HL-60 (cell line): ENCODE results near the gene FBXO47.

Experiments used
- GABPA ChIP-seq: IDR thresholded peaks from 2 replicates; pipeline ENCODE4 v1.6.1; 2012; ENCODE audit warnings: low read depth
- POLR2AphosphoS5 ChIP-seq: IDR thresholded peaks from 2 replicates; pipeline ENCODE4 v1.6.1; 2012; ENCODE audit warnings: low read depth
- TF ChIP-seq, protein P1 (sequence below): IDR thresholded peaks from one replicate; pipeline ENCODE4 v1.5.1; 2011; ENCODE audit warnings: low read length, control low read depth, inconsistent platforms; ENCODE audit not compliant: insufficient read depth

DNA sequence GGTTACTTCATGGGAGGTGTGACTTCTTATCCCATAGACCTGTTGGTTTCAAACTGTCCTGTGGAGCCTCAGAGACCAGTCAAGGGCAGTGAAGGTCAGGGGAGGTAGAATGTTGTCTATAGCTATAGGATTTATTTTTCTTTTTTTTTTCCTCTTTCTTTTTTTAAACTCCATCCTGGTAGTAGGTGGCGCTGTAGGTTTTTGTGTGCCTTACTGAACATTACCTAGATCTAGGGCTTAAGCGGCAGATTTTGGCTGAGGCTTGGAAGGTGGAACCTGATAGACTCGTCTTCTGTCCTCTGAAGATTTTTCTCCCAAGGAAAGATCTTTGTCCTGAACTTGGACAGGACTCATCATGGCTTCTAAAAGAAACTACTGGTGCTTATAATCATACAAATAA lies 49.9 kb downstream of the FBXO47 start:
- TF ChIP-seq, protein P1, sequence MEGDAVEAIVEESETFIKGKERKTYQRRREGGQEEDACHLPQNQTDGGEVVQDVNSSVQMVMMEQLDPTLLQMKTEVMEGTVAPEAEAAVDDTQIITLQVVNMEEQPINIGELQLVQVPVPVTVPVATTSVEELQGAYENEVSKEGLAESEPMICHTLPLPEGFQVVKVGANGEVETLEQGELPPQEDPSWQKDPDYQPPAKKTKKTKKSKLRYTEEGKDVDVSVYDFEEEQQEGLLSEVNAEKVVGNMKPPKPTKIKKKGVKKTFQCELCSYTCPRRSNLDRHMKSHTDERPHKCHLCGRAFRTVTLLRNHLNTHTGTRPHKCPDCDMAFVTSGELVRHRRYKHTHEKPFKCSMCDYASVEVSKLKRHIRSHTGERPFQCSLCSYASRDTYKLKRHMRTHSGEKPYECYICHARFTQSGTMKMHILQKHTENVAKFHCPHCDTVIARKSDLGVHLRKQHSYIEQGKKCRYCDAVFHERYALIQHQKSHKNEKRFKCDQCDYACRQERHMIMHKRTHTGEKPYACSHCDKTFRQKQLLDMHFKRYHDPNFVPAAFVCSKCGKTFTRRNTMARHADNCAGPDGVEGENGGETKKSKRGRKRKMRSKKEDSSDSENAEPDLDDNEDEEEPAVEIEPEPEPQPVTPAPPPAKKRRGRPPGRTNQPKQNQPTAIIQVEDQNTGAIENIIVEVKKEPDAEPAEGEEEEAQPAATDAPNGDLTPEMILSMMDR, result no peak
- no peak for TF ChIP-seq POLR2AphosphoS5
- no peak for TF ChIP-seq GABPA
